ENCODE results near the gene SYCP3.
A peak's percentile ranks its signal among the peaks of the same experiment; 100 is the strongest.

The SYCP3 gene

DNA sequence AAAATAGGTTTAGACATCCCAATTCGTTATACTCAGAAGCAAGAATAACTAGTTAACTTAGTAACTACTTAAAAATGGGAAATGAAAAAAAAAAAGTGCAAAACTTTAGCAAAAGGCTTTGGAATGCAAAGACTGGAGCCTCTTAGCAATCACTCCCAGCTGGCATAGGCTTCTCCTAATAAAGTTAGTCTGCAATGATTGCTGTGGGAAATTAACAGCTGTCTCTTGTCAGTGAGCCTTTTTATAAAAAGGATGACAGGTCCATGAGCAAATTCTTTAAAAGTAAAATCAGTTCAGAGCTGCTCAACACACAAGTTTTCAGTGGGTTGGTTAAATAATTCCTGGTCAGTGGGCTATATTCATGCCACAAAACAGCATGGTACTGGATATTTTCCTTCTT, 7.4 kb upstream of the SYCP3 start:
- TF ChIP-seq BACH2 (CRISPR knock-in tag; IDR thresholded peaks at IDR 0.05; ENCODE audit: borderline replicate concordance) (no peak), ZNF8 (CRISPR knock-in tag; IDR thresholded peaks at IDR 0.05) (no peak), ISL1 (CRISPR knock-in tag; IDR thresholded peaks at IDR 0.05) (peak; percentile 86), RARB (CRISPR knock-in tag; IDR thresholded peaks at IDR 0.05) (no peak), ZNF565 (CRISPR knock-in tag; conservative IDR thresholded peaks at IDR 0.05; ENCODE audit: low read depth) (no peak)
- peak; percentile 72 for ATAC-seq

- TF ChIP-seq CSDC2 (CRISPR knock-in tag; IDR thresholded peaks at IDR 0.05) (no peak), PPARA (CRISPR knock-in tag; IDR thresholded peaks at IDR 0.05; ENCODE audit: borderline replicate concordance) (no peak), SNAI2 (CRISPR knock-in tag; IDR thresholded peaks at IDR 0.05) (no peak), ZNF8 (CRISPR knock-in tag; IDR thresholded peaks at IDR 0.05) (no peak), OSR1 (CRISPR knock-in tag; IDR thresholded peaks at IDR 0.05) (no peak), TOX (CRISPR knock-in tag; IDR thresholded peaks at IDR 0.05; ENCODE audit: borderline replicate concordance) (no peak), ZC3H10 (CRISPR knock-in tag; IDR thresholded peaks at IDR 0.05) (no peak), ZNF565 (CRISPR knock-in tag; conservative IDR thresholded peaks at IDR 0.05; ENCODE audit: low read depth) (no peak), ZNF70 (CRISPR knock-in tag; IDR thresholded peaks at IDR 0.05) (no peak)
- ATAC-seq = peak; percentile 29
These were observed 6.9 kb upstream of the SYCP3 start for GRCh38 chr12:101746196-101746595.

GRCh38 chr12:101745481-101745880, 6.2 kb upstream of the SYCP3 start:
- ATAC-seq = no peak
- TF ChIP-seq, protein P1, sequence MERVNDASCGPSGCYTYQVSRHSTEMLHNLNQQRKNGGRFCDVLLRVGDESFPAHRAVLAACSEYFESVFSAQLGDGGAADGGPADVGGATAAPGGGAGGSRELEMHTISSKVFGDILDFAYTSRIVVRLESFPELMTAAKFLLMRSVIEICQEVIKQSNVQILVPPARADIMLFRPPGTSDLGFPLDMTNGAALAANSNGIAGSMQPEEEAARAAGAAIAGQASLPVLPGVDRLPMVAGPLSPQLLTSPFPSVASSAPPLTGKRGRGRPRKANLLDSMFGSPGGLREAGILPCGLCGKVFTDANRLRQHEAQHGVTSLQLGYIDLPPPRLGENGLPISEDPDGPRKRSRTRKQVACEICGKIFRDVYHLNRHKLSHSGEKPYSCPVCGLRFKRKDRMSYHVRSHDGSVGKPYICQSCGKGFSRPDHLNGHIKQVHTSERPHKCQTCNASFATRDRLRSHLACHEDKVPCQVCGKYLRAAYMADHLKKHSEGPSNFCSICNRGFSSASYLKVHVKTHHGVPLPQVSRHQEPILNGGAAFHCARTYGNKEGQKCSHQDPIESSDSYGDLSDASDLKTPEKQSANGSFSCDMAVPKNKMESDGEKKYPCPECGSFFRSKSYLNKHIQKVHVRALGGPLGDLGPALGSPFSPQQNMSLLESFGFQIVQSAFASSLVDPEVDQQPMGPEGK (CRISPR knock-in tag; IDR thresholded peaks at IDR 0.05; ENCODE audit: borderline replicate concordance) = no peak
- no peak for TF ChIP-seq SNAI2 (CRISPR knock-in tag; IDR thresholded peaks at IDR 0.05)
- no peak for TF ChIP-seq ZC3H10 (CRISPR knock-in tag; IDR thresholded peaks at IDR 0.05)
- TF ChIP-seq BACH2 (CRISPR knock-in tag; IDR thresholded peaks at IDR 0.05; ENCODE audit: borderline replicate concordance) = no peak
- no peak for TF ChIP-seq POU6F1 (CRISPR knock-in tag; IDR thresholded peaks at IDR 0.05; ENCODE audit: borderline replicate concordance, low read depth)
- no peak for TF ChIP-seq ISL1 (CRISPR knock-in tag; IDR thresholded peaks at IDR 0.05)
- no peak for TF ChIP-seq TOX (CRISPR knock-in tag; IDR thresholded peaks at IDR 0.05; ENCODE audit: borderline replicate concordance)
- TF ChIP-seq ZNF70 (CRISPR knock-in tag; IDR thresholded peaks at IDR 0.05) = no peak
- TF ChIP-seq OSR1 (CRISPR knock-in tag; IDR thresholded peaks at IDR 0.05) = no peak
- TF ChIP-seq TSHZ2 (CRISPR knock-in tag; IDR thresholded peaks at IDR 0.05) = no peak
- no peak for TF ChIP-seq GLIS3 (CRISPR knock-in tag; IDR thresholded peaks at IDR 0.05)
- no peak for TF ChIP-seq PPARA (CRISPR knock-in tag; IDR thresholded peaks at IDR 0.05; ENCODE audit: borderline replicate concordance)
- TF ChIP-seq ZNF8 (CRISPR knock-in tag; IDR thresholded peaks at IDR 0.05) = no peak
- no peak for TF ChIP-seq ZFP3 (CRISPR knock-in tag; IDR thresholded peaks at IDR 0.05)
- TF ChIP-seq CSDC2 (CRISPR knock-in tag; IDR thresholded peaks at IDR 0.05) = no peak
- no peak for TF ChIP-seq CREB5 (CRISPR knock-in tag; IDR thresholded peaks at IDR 0.05; ENCODE audit: low read depth)
- no peak for TF ChIP-seq ZFP30 (CRISPR knock-in tag; IDR thresholded peaks at IDR 0.05)
- no peak for TF ChIP-seq TCF4 (CRISPR knock-in tag; IDR thresholded peaks at IDR 0.05; ENCODE audit: borderline replicate concordance)
- TF ChIP-seq ESRRG (CRISPR knock-in tag; IDR thresholded peaks at IDR 0.05) = no peak
